ENCODE measurements around the gene PDE1C.

DNA sequence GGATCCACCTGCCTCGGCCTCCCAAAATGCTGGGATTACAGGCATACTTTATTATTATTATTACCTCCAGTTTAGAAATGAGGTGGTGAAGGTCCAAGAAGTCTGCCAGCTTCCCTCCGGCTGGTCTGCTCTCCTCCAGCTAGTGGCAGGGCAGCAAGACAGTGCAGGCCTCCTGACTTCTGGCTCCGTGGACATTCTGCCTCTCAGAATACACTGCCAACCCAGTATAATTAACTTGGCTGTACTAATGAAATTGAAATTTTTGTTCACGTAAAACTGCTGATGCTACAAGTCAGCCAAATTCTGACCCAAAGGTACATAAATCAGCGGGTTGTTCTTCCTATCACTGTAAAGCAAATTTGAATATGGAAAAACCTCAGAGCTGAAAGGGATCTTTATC, 7.6 kb upstream of the PDE1C start:
- TF ChIP-seq POLR2A (IDR thresholded peaks at IDR 0.05), result no peak
- TF ChIP-seq, protein P1, sequence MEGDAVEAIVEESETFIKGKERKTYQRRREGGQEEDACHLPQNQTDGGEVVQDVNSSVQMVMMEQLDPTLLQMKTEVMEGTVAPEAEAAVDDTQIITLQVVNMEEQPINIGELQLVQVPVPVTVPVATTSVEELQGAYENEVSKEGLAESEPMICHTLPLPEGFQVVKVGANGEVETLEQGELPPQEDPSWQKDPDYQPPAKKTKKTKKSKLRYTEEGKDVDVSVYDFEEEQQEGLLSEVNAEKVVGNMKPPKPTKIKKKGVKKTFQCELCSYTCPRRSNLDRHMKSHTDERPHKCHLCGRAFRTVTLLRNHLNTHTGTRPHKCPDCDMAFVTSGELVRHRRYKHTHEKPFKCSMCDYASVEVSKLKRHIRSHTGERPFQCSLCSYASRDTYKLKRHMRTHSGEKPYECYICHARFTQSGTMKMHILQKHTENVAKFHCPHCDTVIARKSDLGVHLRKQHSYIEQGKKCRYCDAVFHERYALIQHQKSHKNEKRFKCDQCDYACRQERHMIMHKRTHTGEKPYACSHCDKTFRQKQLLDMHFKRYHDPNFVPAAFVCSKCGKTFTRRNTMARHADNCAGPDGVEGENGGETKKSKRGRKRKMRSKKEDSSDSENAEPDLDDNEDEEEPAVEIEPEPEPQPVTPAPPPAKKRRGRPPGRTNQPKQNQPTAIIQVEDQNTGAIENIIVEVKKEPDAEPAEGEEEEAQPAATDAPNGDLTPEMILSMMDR (IDR thresholded peaks at IDR 0.05), result no peak
